Measurements from ENCODE around the gene NEK6.

NEK6 gene

DNA sequence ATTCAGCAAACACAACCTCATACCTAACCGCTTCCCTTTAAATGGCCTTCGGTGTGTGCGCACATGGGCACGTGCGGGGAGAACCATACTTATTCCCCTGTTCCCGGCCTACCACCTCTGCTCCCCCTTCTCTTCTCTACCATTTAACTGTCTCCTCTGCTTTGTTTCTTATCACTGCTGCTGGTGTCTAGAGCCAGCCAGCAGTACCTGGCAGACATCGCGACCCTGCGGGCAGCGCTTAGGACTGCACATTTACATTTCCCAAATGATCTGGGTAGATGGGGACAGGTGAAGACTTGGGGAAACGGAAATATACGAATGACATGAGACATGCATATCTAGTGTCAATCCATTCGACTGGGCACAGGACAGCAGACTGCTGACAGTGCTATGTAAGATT, 100.9 kb downstream of the NEK6 start:
- H3K27ac Mint-ChIP-seq: no peak overlapping the region
- H3K4me3 Mint-ChIP-seq: no peak overlapping the region
- H3K4me1 Mint-ChIP-seq: peaks cover 10% of the 10 kb centered on the region
- H3K36me3 Mint-ChIP-seq (ENCODE audit: low read depth): peaks cover 27% of the 10 kb centered on the region
- TF ChIP-seq, protein P1, sequence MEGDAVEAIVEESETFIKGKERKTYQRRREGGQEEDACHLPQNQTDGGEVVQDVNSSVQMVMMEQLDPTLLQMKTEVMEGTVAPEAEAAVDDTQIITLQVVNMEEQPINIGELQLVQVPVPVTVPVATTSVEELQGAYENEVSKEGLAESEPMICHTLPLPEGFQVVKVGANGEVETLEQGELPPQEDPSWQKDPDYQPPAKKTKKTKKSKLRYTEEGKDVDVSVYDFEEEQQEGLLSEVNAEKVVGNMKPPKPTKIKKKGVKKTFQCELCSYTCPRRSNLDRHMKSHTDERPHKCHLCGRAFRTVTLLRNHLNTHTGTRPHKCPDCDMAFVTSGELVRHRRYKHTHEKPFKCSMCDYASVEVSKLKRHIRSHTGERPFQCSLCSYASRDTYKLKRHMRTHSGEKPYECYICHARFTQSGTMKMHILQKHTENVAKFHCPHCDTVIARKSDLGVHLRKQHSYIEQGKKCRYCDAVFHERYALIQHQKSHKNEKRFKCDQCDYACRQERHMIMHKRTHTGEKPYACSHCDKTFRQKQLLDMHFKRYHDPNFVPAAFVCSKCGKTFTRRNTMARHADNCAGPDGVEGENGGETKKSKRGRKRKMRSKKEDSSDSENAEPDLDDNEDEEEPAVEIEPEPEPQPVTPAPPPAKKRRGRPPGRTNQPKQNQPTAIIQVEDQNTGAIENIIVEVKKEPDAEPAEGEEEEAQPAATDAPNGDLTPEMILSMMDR (IDR thresholded peaks at IDR 0.05; ENCODE audit: unreplicated experiment in 3 of 3): no peak
- no peaks in the 10 kb centered on the region for H3K27me3 Mint-ChIP-seq (ENCODE audit: low read depth)
- H3K9me3 Mint-ChIP-seq: no peaks in the 10 kb centered on the region

DNA sequence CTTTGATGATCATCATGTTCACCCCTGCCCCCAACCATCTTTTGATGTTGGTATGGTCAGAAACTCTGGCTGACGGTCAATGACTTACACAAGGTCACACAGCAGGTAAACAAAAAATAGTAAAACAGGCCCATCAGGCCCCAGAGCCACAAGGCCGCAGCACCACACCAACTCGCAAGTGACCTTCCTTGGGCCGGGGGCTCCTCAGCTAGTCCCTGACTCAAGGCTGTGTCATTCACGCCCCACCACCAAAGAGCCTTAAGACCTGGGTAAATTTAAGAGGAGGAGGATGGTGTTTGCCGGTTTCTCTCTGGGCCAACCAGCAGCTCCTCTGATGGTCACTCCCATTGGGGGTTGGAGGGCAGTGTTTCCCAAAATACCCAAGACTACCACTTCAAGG, 101.7 kb downstream of the NEK6 start:
- peaks cover 23% of the 10 kb centered on the region for H3K36me3 Mint-ChIP-seq (ENCODE audit: low read depth)
- no peaks in the 10 kb centered on the region for H3K9me3 Mint-ChIP-seq
- H3K27ac Mint-ChIP-seq: no peak overlapping the region
- TF ChIP-seq, protein P1 (IDR thresholded peaks at IDR 0.05; ENCODE audit: unreplicated experiment in 3 of 3): no peak
- no peaks in the 10 kb centered on the region for H3K27me3 Mint-ChIP-seq (ENCODE audit: low read depth)
- H3K4me1 Mint-ChIP-seq: peaks cover 10% of the 10 kb centered on the region
- no peak overlapping the region for H3K4me3 Mint-ChIP-seq

DNA sequence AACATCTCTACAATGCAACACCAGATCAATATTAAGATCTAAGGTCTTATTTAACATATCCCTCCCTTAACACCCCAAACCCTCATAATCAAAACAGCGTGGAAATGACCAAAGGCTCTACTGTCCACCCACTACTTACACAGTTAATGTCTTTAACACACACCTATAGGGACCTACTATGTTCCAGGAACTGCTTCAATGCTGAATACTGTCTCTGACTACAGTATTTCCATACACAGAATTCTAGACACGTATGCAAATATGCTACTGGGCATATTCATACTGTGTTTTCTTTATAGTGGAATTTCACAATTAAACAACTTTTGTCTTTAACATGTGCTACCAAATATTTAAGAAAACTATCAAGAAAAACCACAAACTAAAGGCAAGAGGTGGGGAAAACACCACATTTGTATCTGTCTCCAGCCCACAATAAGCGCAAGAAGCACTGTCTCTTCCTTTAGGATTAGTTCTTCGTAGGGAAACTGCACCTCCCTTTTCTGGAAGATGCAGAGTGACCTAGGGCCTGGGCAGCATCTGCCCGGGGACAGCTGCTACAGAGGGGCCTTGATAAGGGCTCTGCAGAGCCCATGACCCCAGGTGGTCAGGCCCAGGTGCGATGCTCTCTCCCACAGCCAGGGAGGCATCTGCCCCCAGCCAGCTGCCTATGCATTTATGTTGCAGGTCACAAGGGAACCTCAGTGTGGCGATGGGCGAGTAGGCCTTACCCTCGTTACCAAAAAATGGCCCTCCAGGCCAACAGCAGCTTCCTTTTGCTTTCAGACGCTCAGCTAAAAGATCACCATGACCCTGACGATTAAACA, 102.3 kb downstream of the NEK6 start:
- Mint-ChIP-seq H3K4me1 (peaks cover 10% of the 10 kb centered on the region), H3K27ac (no peak overlapping the region), H3K27me3 (ENCODE audit: low read depth) (no peaks in the 10 kb centered on the region), H3K9me3 (no peaks in the 10 kb centered on the region), H3K4me3 (no peak overlapping the region), H3K36me3 (ENCODE audit: low read depth) (peaks cover 26% of the 10 kb centered on the region)
- TF ChIP-seq, protein P1 (IDR thresholded peaks at IDR 0.05; ENCODE audit: unreplicated experiment in 3 of 3): no peak

DNA sequence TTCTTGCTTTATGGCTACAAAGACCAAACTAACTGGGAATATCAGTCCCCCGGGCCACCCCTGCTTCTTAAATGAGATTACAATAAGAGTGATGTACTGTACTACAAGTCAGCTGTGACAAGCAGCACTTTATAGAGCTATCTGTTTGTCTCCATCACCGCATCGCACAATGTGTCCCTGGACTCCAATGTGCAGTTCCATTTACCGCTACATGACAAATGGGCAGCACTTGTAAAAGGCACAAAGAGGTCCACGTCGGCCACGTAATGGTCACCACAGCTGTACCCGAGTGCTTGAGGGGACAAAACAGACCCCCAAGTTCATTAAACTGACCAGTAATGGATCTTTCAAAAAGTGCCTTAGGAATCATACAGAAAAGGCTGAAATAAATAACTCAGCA, 103.4 kb downstream of the NEK6 start:
- Mint-ChIP-seq H3K36me3 (ENCODE audit: low read depth) (peaks cover 31% of the 10 kb centered on the region), H3K27ac (no peak overlapping the region), H3K9me3 (no peaks in the 10 kb centered on the region), H3K4me1 (peaks cover 10% of the 10 kb centered on the region), H3K4me3 (no peak overlapping the region), H3K27me3 (ENCODE audit: low read depth) (no peaks in the 10 kb centered on the region)
- TF ChIP-seq, protein P1 (IDR thresholded peaks at IDR 0.05; ENCODE audit: unreplicated experiment in 3 of 3): no peak

DNA sequence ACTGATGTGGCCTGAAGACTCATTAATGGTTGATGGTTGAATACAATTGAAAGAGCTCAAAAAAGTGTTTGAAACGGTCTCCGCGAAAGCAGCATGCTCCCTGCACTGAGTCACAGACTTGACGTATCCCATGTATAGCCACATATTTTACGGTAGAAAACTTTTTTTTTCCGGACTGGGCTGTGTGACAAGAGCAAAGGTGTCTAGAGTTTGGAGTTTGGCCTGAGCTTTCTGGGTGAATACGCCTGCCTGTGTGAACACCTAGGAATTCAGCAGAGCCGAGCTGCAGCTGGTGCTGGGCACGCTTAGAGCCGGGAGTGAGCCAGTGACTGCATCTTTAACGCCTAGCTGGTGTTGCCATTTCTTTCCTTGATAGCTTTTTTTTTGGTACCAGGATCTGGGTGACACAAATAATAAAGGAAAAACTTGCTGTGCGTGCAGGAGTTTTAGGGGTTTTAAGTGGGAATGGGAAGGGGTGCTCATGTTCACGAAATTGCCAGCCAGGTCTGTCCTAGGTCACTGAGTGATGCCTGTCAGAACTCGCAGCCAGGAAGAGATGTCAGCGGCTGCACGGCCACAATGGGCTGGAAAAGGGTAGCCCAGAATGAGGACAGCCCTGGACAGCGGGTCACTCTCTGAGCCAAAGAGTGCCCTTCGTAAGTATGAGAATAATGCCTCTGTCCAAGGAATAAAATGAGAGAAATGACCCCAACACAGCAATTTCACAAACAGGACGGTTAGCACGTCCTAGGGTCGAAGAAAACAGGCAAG, 105.8 kb downstream of the NEK6 start:
- Mint-ChIP-seq H3K9me3 (no peaks in the 10 kb centered on the region), H3K27me3 (ENCODE audit: low read depth) (no peaks in the 10 kb centered on the region), H3K4me3 (no peak overlapping the region), H3K4me1 (peaks cover 10% of the 10 kb centered on the region), H3K36me3 (ENCODE audit: low read depth) (peaks cover 20% of the 10 kb centered on the region), H3K27ac (no peak overlapping the region)
- TF ChIP-seq, protein P1 (IDR thresholded peaks at IDR 0.05; ENCODE audit: unreplicated experiment in 3 of 3): no peak
